Measurements from ENCODE around the gene SCYGR7. TPM values are rescaled to one million over a fixed set of nuclear protein-coding genes. Genes with fewer than 3 reads are reported as not detected.

SCYGR7 gene
- total and polyA plus RNA-seq, 10 of the 15 experiments (the other 5 are each of a cell fraction or from before 2014, with no cell fraction given): not detected

DNA sequence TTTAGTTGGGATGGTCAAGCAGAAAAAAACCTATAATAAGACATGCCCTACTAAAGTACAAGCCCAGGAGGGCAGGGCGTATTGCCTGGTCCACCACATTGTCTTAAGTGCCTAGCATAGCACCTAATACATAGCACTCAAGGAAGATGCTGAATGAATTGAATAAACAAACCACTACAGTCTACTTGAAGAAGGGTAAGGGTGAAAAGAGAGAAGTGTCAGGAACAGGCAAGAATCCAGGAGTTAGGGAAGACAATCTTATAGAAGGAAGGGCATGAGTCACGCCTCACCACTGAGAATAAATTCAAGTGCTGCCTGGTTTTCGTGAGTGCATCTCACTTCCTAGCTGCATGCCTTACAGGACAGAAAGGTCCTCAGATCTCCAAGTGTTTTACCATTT, 24.2 kb upstream of the SCYGR7 start (continued):
- no peak for TF ChIP-seq SMAD5 (IDR thresholded peaks at IDR 0.05; ENCODE audit: low read depth)
- no peak for TF ChIP-seq RAD51 (IDR thresholded peaks at IDR 0.05)

DNA sequence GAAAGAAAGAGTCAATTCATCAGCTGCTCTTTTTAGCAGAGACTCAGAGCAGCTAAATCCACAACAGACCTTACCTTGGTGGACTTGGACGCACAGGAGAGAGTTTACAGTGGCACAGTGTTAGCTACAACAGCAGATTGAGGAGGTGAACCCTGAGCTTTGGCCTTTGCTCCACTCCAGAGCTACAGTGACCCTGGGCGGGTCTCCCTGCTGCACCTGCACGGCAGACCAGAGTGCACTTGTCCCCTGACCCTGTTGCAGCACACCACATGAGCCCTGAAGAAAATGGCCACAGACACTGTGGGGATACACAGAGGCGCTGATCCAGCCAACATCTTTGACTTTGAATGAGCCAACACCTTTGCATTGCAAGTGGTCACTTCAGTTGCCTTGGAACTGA, 21.3 kb upstream of the SCYGR7 start:
- Histone ChIP-seq H3K79me2 (ENCODE audit: control insufficient read depth, insufficient read depth, low read length) (no peaks in the 10 kb centered on the region), H3K4me2 (ENCODE audit: control insufficient read depth, insufficient read depth) (no peak overlapping the region), H3K27ac (ENCODE audit: control insufficient read depth, insufficient read depth) (no peak overlapping the region), H4K20me1 (ENCODE audit: control insufficient read depth, insufficient read depth) (no peaks in the 10 kb centered on the region), H3K9me3 (replicated peaks; ENCODE audit: control insufficient read depth, insufficient read depth, low read length) (no peaks in the 10 kb centered on the region), H3K36me3 (ENCODE audit: control insufficient read depth in 2 of 2, insufficient read depth in 2 of 2, low read length in 1 of 2) (no peaks in the 10 kb centered on the region), H3K4me3 (no peak overlapping the region), H3K9ac (ENCODE audit: control insufficient read depth, insufficient read depth, low read length) (no peak overlapping the region), H3K4me1 (ENCODE audit: control insufficient read depth, insufficient read depth, low read length) (no peaks in the 10 kb centered on the region), H3K27me3 (replicated peaks in 1 of 2; ENCODE audit: control insufficient read depth in 2 of 2, insufficient read depth in 2 of 2, low read length in 1 of 2) (peaks cover 0 to 5% of the 10 kb centered on the region in 2 experiments; a peak in 1 of 4 replicates), H2AFZ (ENCODE audit: control insufficient read depth, low read depth, low read length) (no peak overlapping the region)
- ATAC-seq (no peak), FAIRE-seq (no peak), DNase-seq (ENCODE audit: low read depth, low spot score) (no peak)
- in situ Hi-C loops (cut with MboI): no loop called here
- intact Hi-C loops (cut with micrococcal nuclease; ENCODE audit: unreplicated experiment): no loop called here
- RAD21 ChIA-PET (ENCODE audit: unreplicated experiment): no interaction called here
- SMC1A ChIA-PET (ENCODE audit: uncharacterized antibody, unreplicated experiment): interaction anchor here (1.0 to 1.5 kb wide), 2 partner anchors 9 to 155 kb away, joined by 3 read pairs; no protein-coding TSS in a partner anchor
- WGBS (ENCODE audit: insufficient coverage, insufficient replicate concordance, low lambda C conversion rate, missing lambda C conversion rate): 30% methylated on average over 4 of the region's 4 CpGs
- CTCF ChIA-PET: interaction anchor here (1.5 kb wide), 1 partner anchor 156 kb away, joined by 5 read pairs; no protein-coding TSS in a partner anchor
- POLR2A ChIA-PET: no interaction called here
- BruUV-seq (replicated peaks): no TSS peak
- TF ChIP-seq DPF2 (IDR thresholded peaks at IDR 0.05) (no peak), CEBPZ (IDR thresholded peaks at IDR 0.05; ENCODE audit: low read depth, low read length) (no peak), SMAD1 (IDR thresholded peaks at IDR 0.05; ENCODE audit: low read depth, partially characterized antibody) (no peak), ZBTB11 (CRISPR knock-in tag; IDR thresholded peaks at IDR 0.05) (no peak), MXI1 (IDR thresholded peaks at IDR 0.05; ENCODE audit: low read depth, low read length) (no peak), ASH2L (IDR thresholded peaks at IDR 0.05; ENCODE audit: borderline replicate concordance, low read depth) (no peak), SIX5 (IDR thresholded peaks at IDR 0.05; ENCODE audit: low read depth, low read length, severe bottlenecking) (no peak), RB1 (IDR thresholded peaks at IDR 0.05; ENCODE audit: borderline replicate concordance) (no peak), CEBPB (IDR thresholded peaks at IDR 0.05; ENCODE audit: borderline replicate concordance in 1 of 2, low read depth in 2 of 2, low read length in 2 of 2) (no peak), FOS (IDR thresholded peaks at IDR 0.05; ENCODE audit: borderline replicate concordance, extremely low read depth, insufficient read length) (no peak), CTCF (IDR thresholded peaks at IDR 0.05 in 2 of 3, conservative IDR thresholded peaks at IDR 0.05 in 1 of 3; ENCODE audit: control insufficient read depth in 2 of 3, extremely low read depth in 1 of 3, insufficient read depth in 1 of 3, low read depth in 3 of 3, low read length in 3 of 3) (no peak)
- TF ChIP-seq, protein P1, sequence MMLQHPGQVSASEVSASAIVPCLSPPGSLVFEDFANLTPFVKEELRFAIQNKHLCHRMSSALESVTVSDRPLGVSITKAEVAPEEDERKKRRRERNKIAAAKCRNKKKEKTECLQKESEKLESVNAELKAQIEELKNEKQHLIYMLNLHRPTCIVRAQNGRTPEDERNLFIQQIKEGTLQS (IDR thresholded peaks at IDR 0.05; ENCODE audit: borderline replicate concordance, extremely low read depth, low read depth, low read length): no peak

Measured in GM12878 (cell line).